ENCODE results near the gene IDNK.

DNA sequence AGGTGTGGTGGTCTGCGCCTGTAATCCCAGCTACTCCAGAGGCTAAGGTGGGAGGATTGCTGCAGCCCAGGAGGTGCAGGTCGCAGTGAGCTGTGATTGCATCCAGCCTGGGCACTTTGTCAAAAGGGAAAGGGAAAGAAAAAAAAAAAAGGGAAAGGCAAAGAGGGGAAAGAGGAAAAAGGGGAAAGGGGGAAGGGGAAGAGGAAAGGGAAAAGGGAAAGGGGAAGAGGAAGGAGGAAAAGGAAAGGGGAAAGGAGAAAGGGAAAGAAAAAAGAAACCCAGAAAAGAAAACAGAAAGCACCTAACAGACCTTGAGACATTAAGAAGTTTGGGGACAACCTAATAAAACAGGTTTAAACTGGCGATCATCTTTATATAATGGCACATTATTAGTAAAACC, 40.0 kb downstream of the IDNK start:
- no peak for TF ChIP-seq KDM1A (IDR thresholded peaks at IDR 0.05; ENCODE audit: borderline replicate concordance, low read length)
- TF ChIP-seq SIN3A (conservative IDR thresholded peaks at IDR 0.05 in 1 of 2, IDR thresholded peaks at IDR 0.05 in 1 of 2; ENCODE audit: low read depth in 1 of 2, low read length in 2 of 2): no peak
- TF ChIP-seq TEAD4 (IDR thresholded peaks at IDR 0.05; ENCODE audit: low read depth, low read length): no peak

All from H1 (cell line).